GM19455 (cell line): ENCODE results near the gene LHPP.

Experiments
- ATAC-seq: cut with Tn5 transposase; IDR thresholded peaks from one replicate; pipeline ENCODE4 v1.9.1; 2021; ENCODE audit not compliant: unreplicated experiment

The LHPP gene

GRCh38 chr10:124592101-124592500 is 130.5 kb downstream of the LHPP start:
- no peak for ATAC-seq

- ATAC-seq = no peak
These were observed 131.3 kb downstream of the LHPP start for GRCh38 chr10:124592736-124593430.

GRCh38 chr10:124593431-124593985 is 131.9 kb downstream of the LHPP start:
- ATAC-seq = no peak

- no peak for ATAC-seq
These were observed 132.6 kb downstream of the LHPP start for GRCh38 chr10:124594240-124594639.

GRCh38 chr10:124595143-124595883 is 133.7 kb downstream of the LHPP start:
- no peak for ATAC-seq

GRCh38 chr10:124596116-124596785 is 134.6 kb downstream of the LHPP start:
- no peak for ATAC-seq

- ATAC-seq = no peak
These were observed 135.6 kb downstream of the LHPP start for GRCh38 chr10:124596962-124597845.

GRCh38 chr10:124597846-124598165 is 136.2 kb downstream of the LHPP start:
- ATAC-seq = no peak

GRCh38 chr10:124598196-124598595 is 136.6 kb downstream of the LHPP start:
- no peak for ATAC-seq

GRCh38 chr10:124598773-124599587 is 137.4 kb downstream of the LHPP start:
- no peak for ATAC-seq

GRCh38 chr10:124599588-124600050 is 138.0 kb downstream of the LHPP start:
- ATAC-seq = no peak

- ATAC-seq = no peak
These were observed 138.6 kb downstream of the LHPP start for GRCh38 chr10:124600051-124600880.

- ATAC-seq = no peak
These were observed 139.4 kb downstream of the LHPP start for GRCh38 chr10:124601016-124601415.

- no peak for ATAC-seq
These were observed 140.0 kb downstream of the LHPP start for GRCh38 chr10:124601431-124602120.

- ATAC-seq = no peak
These were observed 140.5 kb downstream of the LHPP start for GRCh38 chr10:124602121-124602561.

GRCh38 chr10:124602646-124603365 is 141.2 kb downstream of the LHPP start:
- ATAC-seq = no peak

- ATAC-seq = no peak
These were observed 142.0 kb downstream of the LHPP start for GRCh38 chr10:124603376-124604213.
